Left cardiac atrium (tissue), 4 donors: ENCODE results near the gene MARVELD1. TPM values are rescaled to one million over a fixed set of nuclear protein-coding genes. Genes with fewer than 3 reads are reported as not detected.

Source experiments
- ATAC-seq, 2 donors: fragments of 200-7000 bp; cut with Tn5 transposase; one replicate each; pipeline ENCODE4 v1.9.1; 2020; ENCODE audit warnings: mild to moderate bottlenecking in 2 of 2, moderate library complexity in 2 of 2
- DNase-seq: peaks from one replicate; pipeline ENCODE4 v3.0.0-alpha.2; 2020
- intact Hi-C, 2 donors: fragments of 100-400 bp; cut with DNase I; formaldehyde crosslinking; loops; one replicate each; pipeline versions ENCODE4 v1.14.1 to v1.15.1; 2022 to 2023
- total RNA-seq, 2 donors: library from RNA; stranded (reverse); fragmentation: NEBNext Ultra II Directional; extraction: Animal tissue kit (Norgen Biotek cat#: 25700); gene quantifications; one replicate each; pipeline ENCODE4 v1.2.1, GENCODE V29; 2021
- donor health status: DM: no; HTN: yes; CAD: no.
- donor health status: DM: no; HTN: yes; CAD: no; lungs with severe emphysema.
- donor health status: DM: yes; HTN: yes; CAD: no.
- donor health status: Dilated cardiomyopathy.

The MARVELD1 gene
- total RNA-seq, 2 donors from 2014 or later: 16.3 to 17.4 TPM

DNA sequence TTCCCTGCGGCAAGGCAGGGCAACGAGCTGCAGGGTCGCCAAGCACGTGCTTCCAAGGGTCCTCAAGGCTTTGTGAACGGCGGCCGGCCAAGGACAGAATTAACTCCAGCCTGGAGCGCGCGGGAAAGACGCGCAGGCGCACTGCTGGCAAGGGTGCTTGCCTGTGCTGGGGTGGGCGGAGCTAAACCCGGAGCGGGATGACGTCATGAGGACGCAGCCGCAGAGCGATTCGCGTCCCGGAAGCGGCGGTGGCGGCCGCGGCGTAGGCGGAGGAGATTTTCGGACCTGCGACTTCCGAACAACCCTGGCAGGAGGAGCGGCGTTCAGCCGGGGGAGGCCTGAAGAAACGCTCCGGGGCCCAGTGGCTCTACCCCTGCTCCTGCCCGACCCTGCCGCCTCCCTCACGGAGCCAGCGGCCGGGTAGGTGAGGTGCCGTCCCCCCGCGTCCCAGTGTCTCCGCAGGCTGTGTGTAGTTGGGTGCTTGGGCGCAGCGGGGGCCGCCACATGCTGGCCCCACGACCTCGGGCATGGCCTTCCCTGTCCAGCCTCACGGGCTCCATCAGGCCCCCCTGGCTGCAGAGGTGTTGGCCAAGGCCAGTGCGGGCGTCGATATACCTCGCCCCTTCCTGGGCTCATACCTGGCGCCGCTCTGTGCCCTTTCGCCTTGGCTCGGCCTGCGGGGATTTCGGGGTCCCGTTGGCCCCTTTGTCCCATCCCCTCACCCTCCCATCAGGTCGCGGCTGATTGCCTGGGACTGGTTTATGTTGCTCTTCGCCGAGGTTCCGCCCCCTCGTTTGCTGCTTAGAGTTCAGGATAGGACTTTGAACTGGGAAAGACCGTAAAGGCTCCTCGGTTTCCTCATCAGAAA lies 23.6 kb downstream of the MARVELD1 start, which contains the start of gene ZFYVE27:
ZFYVE27 (plus strand) TSS at position 227 of the 868 bp plus-strand sequence. CDS start 1,350 bp downstream, outside the sequence.
- intact Hi-C loops: loop anchor here in 1 of 2 donors (5.0 kb wide), 1 partner anchor 35 kb away; no protein-coding TSS in a partner anchor
- DNase-seq (peak; percentile 97), ATAC-seq (peak; percentile 96 to 98)

DNA sequence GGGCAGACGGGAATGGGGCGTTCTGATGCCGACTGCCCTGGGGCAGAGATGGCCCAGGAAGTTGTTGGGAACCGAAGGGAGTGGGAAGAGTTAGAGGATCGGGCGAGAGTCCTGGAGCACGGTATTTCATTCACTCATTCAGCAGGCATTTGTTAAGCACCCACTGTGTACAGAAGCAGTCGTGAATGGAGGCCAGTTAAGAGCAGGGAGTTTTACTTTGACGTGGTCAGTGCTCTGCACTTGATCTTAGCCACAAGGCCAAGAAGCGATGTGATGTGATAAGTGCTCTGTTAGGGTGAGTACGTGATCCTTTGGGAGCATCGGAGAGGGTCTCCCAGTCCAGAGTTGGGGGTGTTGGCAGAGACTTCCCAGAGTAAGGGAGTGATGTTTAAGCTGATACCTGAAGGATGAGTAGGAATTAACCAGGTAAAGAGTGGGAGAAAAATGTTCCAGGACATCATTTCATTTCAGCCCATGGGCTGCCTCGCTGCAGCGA lies 24.3 kb downstream of the MARVELD1 start:
- DNase-seq (no peak), ATAC-seq (no peak)
- intact Hi-C loops: loop anchor here in 1 of 2 donors (5.0 kb wide), 1 partner anchor 36 kb away; no protein-coding TSS in a partner anchor

DNA sequence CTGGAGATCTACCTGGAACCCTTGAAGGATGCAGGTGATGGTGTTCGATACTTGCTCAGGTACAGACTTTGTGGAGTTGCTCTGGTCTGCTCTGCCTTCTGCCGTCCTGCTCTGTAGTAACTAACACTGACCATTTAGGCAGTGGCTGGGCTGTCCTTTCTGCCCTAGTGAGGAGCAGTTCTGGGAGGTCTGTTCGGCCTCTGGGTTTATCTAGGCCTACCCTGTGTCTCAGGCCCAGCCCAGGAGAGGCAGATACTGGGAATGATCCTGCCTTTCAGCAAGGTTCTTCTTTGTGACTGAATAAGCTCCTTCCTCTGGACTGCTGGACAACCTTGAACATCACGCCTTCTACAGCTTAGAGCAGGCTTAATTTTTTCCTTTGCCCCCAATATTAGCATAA lies 25.1 kb downstream of the MARVELD1 start:
- intact Hi-C loops: loop anchor here in 1 of 2 donors (5.0 kb wide), 1 partner anchor 36 kb away; no protein-coding TSS in a partner anchor
- ATAC-seq: no peak
- DNase-seq: no peak

DNA sequence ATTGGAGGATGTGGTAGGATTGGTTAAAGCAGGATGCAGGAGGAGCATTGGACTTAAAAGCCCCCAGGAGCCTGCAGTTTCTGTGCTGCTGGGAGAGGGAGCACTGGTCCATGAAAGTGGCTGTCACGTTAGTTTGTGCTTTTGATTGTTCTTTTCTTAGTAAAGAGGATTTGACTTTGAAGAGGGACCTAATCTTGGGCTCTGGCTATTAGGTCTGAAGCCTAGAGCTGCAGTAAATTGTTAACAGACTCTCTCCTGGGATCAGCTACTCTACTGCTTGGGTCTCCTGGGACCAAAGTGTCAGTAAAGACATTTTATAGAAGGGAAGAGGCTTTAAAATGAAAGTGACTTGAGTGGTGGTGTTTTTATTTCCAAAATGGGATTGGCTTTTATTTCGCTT lies 27.1 kb downstream of the MARVELD1 start:
- DNase-seq (no peak), ATAC-seq (no peak)
- intact Hi-C loops: no loop called here

DNA sequence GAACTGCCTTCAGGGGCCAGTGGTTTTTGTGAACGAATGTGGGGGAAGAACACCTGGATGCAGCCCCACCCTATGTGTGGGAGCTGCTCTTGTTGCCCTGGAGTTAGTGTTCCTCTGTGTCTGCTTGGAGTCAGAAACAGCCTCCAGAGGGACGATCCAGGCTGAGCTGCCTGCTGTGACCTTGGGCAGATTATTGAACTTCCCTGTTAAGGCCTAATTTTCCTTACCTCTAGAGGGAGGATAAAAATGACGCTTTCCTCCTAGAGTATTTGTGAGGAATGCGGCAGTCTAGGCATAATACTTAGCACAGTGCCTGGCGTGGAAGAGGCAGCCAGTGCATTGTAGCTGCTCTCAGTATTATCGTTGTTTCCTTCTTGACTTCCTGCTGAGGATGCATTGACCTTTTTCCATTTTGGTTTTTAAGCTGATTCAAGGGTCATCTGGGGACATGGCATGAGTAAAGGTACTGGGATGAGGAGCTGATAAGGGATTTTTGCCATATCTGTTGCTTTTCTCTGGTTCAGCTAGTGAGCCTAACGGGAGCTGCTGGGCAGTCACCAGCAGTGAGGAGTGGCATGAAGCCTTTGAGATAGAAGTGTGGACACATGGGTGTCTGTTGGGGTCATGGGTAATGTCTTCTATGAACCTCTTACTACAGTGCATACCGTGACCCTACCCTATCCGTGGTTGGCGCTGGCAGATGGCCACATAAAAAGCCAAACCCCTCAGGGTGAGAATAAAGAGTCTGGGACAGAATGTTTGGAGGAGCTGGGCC lies 29.8 kb downstream of the MARVELD1 start:
- intact Hi-C loops: no loop called here
- ATAC-seq: peak; percentile 36 to 64
- DNase-seq: no peak

DNA sequence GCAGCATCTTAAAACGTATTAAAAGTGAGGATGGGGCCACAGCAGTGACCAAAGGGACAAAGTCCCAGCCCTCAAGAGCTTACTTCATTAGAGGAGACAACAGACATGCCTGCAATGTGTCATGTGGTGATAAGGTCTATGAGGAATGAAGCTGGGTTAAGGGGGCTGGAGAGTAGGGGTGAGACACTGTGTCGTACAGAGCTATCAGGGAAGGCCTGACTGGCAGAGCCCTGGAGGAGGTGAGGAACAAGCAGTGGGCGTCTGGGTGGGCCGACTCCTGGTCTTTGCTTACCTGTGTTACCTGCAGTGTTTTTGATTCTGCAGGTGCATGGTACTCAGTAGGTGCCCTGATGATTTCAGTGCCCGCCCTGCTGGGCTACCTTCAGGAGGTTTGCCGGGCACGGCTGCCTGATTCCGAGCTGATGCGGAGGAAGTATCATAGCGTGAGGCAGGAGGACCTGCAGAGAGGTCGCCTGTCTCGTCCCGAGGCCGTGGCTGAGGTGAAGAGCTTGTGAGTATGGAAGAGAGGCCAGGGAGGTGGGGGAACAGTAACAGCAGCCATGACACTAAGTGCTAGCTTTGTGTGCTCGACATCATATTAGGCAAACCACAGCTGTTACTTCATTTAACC lies 31.0 kb downstream of the MARVELD1 start:
- peak; percentile 67 to 68 for ATAC-seq
- intact Hi-C loops: no loop called here

DNA sequence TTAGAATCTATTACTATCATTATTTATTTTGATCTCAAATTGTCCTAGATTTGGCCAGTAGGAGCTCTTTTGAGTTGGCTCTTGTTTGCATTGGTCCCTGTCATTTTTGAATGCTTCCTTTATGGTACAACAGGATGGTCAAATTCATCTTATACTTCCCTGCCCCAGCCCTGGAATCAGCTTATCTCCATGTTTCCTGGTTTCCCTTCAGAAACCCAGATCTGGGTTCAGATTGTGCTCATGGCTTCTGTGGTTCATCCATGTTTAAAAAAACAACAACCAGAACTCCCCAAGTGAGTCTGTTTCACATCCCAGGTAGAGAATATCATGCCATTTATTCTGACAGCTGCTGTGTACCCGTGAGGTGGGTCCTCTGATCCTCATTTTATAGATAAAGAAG lies 34.0 kb downstream of the MARVELD1 start:
- ATAC-seq: no peak
- intact Hi-C loops: no loop called here
- DNase-seq: no peak

More for the DNA sequence above, 31.0 kb downstream of the MARVELD1 start:
- no peak for DNase-seq

DNA sequence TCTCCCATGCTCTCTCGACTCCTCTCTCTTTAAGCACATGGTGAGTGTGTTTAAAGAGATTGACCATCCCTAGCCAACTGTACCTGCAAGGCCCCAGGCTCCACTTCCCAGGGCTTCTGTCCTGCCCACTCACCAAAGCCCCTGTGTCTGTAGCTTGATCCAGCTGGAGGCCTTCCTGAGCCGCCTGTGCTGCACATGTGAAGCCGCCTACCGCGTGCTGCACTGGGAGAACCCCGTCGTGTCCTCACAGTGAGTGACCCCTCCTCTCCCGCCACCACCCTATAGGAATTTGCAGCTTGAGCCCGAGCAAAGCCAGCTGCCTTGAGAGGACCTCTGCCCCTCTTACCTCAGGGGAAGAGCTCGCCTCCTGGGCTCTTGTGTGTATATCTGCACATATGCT lies 34.6 kb downstream of the MARVELD1 start:
- intact Hi-C loops: no loop called here
- no peak for ATAC-seq
- DNase-seq: no peak

DNA sequence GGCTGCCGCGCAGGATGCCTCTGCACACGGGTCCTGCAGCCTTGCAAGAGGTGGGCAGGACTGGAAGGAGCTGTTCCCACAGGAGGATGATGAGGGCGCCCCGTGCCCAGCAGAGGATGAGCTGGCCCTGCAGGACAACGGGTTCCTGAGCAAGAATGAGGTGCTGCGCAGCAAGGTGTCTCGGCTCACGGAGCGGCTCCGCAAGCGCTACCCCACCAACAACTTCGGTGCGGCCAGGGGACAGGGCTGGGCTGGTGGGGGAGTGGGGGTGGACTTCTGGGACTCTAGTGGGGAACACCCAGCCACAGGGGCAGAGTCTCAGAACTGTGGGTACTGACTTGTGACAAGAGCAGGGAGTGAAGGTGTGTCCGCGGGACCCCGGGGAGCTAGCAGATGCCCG lies 39.4 kb downstream of the MARVELD1 start:
- ATAC-seq (no peak), DNase-seq (no peak)
- intact Hi-C loops: loop anchor here in 1 of 2 donors (10.0 kb wide), 1 partner anchor 112 kb away; no protein-coding TSS in a partner anchor

DNA sequence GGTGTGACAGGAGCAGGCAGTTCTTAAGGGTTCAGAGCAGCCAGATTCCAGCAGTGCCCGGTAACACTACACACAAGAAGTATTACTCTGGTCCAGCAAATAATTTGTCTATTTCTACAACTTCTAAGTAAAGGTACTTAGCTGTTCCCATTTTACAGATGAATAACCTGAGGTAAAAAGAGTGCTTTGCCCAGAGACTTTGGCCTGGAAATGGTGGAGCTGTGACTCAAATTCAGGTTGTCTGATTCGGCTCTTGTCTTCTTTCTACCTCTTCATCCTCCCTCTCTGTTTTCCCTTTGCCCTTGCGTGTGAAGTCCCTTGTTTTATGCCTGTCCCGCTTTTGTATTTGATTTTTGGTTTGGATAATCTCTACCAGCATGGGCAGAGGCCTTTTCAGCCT lies 41.2 kb downstream of the MARVELD1 start:
- intact Hi-C loops: loop anchor here (5.0 to 10.0 kb wide), 2 partner anchors 38 to 110 kb away; no protein-coding TSS in a partner anchor
- ATAC-seq (no peak), DNase-seq (no peak)

DNA sequence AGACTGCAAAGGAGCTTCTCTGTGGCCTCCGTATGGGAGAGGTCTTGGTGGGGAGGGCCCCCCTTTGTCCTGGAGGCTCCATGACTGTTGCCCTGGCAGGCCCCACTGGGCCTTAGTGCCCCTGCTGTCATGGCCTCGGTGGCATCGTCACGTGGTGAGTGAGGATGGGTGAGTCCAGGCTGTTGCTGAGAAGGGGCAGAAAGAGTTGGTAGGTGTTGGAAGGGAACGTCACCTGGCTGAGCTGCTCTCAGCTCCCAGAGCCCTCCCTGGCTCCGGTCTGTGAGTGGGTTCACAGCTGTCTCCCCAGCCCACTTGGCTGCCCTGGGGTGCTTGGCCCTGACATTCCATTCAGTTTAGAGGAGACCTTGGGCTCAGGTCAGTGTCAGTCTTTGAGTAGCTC lies 42.2 kb downstream of the MARVELD1 start:
- DNase-seq (no peak), ATAC-seq (no peak)
- intact Hi-C loops: loop anchor here (5.0 to 10.0 kb wide), 2 partner anchors 37 to 109 kb away; no protein-coding TSS in a partner anchor

DNA sequence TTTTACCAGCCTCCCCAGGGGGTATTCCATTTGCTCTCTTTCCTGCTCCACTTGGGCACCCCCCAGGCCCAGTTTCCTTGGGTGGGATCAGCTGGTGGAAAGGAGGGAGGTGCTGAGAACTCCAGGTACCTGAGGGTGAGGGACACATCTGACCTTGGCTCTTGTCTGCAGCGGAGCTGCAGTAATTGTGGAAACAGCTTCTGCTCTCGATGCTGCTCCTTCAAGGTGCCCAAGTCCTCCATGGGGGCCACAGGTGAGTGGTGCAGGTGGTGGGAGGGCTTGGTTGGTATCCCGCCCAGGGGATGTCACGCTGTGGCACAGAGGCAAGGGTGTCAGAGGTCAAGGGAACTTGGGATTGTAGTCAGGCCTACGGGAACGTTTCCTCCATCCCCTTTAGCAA lies 43.9 kb downstream of the MARVELD1 start:
- DNase-seq: no peak

DNA sequence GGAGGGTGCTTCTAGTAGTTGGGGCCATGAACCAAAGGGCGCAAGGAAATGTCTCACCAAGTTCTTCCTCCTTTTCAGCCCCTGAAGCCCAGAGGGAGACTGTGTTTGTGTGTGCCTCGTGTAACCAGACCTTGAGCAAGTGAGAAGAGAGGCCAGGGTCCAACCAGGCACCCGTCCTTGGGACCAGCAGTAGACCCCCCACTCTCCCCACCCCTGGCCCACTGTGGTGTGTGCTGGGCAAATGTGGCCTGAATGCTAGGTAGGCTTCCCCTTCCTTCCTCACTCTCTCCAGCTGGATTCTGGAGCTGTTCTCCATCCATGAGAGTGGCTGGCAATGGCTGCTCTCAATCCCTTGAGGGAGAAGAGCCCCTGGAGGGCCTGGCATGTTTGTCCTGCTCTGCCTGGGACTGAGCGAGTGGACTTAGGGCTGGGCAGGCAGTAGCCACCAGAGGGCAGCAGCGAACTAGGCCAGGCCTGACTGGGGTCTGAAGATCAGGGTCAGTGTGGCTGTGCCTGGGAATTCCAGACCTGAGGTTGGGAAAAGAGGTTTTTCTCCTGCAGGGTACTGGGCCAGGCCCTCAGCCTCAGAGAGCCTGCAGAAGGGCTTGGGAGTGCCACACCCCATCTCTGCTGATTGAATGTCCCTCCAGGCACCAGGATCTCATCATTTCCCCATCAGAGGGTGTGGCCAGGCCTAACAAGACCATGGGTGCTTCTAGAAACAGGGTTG lies 45.8 kb downstream of the MARVELD1 start:
- ATAC-seq: peak; percentile 67 to 76
- intact Hi-C loops: loop anchor here (2.0 to 10.0 kb wide), 3 partner anchors 33 to 111 kb away; no protein-coding TSS in a partner anchor
- DNase-seq: peak; percentile 77

More for the DNA sequence above, 43.9 kb downstream of the MARVELD1 start:
- intact Hi-C loops: loop anchor here (5.0 to 10.0 kb wide), 2 partner anchors 35 to 107 kb away; no protein-coding TSS in a partner anchor
- no peak for ATAC-seq

DNA sequence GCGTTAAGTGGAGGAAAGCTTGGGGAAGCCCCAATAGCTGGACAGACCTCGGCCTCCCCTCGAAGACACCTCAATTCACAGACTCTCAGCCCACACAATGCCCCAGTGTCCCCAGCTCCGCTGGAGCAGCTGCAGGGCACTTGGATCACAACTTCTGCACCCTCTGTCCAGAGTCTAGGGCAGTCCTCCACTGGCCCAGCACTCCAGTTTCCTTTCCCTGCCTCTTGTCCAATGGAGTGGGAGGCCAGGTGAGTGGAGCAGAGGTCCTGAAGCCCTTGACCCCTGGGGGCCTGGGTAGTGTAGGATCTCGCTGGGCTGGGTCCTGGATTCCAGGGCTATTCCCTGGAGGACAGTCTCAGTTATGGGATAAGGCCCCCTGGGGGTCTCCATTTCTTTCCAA lies 46.4 kb downstream of the MARVELD1 start:
- intact Hi-C loops: loop anchor here (2.0 to 10.0 kb wide), 3 partner anchors 32 to 111 kb away; no protein-coding TSS in a partner anchor
- no peak for DNase-seq
- ATAC-seq: no peak

DNA sequence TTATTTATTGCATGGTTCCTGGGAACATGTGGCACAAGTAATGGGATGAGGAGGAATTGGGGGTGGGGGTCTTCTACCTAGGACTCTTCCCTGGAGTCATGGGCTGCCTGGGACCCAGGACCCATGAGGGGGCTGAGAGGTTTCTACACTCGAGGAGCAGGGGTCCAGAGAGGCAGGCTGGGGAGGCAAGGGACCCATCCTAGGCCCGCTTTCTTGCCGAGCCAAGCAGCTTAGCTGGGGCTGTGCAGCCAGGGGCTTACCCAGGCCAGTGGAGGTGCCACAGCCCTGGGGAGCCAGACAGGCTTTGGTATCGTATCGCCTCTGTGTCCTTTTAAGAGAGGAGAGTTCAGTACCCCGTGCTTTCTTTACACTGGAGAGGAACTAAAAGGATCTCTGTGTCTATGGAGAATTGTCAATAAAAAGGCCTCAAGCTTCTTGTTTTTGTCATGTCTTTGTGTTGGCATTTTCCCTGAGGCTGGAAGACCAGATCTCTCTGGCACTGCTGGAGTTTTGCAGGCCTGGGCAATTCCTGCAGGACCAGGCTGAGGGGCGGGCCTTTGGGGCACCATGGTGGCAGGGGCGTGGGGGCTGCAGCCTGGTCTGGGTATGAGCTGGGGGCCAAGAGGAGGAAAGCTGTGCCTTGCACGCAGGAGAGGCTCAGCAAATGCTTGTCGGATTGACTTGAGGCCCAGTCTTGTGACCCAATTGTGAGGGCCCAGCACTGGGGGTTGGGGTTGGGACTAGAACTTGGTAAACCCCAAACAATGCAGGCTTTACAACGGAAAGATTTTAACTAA lies 47.1 kb downstream of the MARVELD1 start:
- intact Hi-C loops: no loop called here
- DNase-seq: no peak
- ATAC-seq: no peak

DNA sequence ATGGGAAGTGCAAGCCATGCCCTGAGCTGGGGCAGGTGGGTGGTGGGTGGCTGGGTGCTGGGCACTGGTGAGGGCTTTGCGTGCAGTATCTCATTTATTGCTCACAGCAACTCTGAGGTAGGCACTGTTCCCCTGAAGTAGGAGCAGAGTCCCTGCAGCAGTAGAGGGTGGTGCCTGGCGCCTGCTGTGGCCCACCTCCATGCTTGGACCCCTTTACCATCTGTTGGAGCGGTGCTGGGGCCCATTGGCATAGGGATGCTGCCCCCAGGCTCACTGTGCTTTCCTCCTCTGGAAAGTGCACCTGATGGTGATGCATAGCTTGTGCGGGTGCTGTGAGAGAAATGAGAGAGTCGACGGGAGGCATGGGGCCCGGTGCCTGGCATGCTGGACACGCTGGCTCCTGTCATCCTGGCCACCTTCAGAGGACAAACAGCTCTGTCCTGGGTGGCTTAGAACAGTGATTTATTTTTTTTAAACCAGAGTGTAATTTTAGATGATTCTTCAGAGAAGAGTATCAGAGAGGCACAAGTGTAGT lies 47.9 kb downstream of the MARVELD1 start:
- intact Hi-C loops: no loop called here
- ATAC-seq (no peak), DNase-seq (no peak)

DNA sequence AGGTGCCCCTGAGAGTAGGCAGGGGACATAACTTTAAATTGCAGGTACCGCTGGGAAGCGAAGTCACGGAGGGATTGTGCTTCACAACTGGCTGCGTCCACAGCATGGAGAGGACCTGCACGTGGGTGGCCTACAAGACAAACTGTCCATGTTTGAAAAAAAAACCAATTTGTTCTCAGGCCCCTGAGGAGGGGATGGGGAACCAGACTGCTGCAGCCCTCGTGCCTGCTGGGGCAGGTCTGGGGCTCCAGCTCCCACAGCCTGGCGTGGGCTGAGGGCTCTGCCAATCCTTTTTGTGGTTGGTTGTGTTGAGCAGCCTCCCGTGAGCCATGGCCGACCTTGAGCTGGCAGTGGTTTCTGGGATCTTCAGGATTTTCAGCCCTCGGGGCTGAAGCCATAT lies 48.5 kb downstream of the MARVELD1 start:
- no peak for DNase-seq
- intact Hi-C loops: no loop called here
- no peak for ATAC-seq
